ENCODE measurements around the gene GPC5.
"Not testable (repeated sequence)": the region's sequence is repeated elsewhere in the genome, so short reads cannot be mapped to it uniquely, and the experiment has no call there.

GPC5 gene

DNA sequence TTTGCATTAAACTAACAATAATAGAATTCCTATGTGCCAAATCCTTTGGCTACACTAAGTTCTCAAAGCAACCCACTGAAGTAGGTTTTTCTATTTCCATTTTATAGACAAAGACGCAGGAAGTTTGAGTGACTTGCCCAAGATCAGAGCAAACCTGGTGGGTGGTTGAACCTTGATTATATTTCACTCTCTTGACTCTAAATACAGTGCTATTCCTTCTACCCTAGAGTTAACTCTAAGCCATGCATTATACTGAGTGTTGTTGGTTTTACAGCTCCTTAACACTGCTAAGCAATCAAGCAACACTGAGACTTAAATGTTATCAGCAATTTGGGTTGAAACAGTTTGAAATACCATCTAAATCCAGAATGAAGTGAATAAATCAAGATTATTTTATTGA lies 1014.6 kb downstream of the GPC5 start:
- DNase-seq: no peak

- DNase-seq: no peak
These were observed 1015.0 kb downstream of the GPC5 start for GRCh38 chr13:92413452-92413851.

DNA sequence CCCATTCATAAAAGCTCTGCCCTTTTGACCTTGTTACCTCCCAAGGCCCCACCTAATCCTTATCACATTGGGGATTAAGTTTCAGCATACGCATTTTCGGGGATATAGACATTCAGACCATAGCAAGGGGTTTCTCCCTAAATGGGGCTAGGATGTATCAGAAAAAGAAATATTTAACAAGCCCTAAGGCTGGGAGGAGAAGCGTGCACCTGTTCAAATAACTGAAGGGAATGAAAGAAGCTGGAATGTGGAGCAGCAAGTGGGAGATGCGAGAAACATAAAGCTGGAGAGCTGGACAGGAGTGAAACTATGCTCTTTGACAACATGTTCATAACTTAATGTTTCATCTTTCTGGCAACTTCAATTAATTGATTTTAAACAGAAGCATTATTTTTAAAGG lies 1016.4 kb downstream of the GPC5 start:
- DNase-seq: no peak

DNA sequence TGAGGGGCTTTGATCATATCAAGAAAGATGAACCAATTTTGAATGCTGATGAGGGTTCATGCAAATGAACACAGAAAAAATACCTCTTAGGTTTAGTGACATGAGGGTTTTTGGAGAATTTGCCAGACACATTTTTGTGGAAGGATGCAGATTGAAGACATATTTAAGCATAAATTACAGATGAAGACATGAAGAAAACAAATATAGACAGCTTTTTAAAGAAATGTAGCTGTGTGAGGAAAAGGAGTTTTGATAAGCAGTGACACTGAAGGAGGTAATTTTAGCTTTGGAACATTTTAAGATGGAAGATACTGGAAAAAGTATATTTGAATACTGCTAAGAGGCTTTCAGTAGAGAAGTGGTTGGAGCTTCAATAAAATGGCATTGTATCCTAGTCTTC lies 1017.4 kb downstream of the GPC5 start:
- DNase-seq: no peak

DNA sequence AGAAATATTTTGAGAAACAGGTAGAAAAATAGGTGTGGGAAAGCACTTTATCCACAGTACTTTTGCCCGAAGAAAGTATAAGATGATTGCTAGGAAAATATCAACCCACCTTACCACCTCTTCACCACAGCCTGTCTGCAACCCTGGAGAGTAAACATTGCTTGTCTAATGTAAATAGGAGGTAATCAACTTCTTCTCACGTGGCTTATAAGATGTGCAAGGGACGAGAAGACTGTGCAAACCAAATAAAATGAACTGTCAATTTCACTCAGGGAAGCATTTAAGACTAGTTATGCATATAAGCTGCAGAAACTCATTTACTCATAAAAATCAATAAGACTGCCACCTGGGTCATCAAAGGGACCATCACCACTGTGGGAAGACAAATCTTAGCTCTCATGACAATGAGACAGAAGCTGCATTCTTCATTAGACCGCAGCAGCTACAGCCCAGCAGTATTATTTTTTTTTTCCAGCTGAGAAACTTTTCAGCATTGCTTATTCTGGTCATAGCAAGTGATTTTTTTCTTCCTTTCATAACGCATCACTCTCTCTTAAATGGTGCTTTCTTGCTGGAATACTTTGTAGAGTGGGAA lies 1020.5 kb downstream of the GPC5 start:
- no peak for DNase-seq

DNA sequence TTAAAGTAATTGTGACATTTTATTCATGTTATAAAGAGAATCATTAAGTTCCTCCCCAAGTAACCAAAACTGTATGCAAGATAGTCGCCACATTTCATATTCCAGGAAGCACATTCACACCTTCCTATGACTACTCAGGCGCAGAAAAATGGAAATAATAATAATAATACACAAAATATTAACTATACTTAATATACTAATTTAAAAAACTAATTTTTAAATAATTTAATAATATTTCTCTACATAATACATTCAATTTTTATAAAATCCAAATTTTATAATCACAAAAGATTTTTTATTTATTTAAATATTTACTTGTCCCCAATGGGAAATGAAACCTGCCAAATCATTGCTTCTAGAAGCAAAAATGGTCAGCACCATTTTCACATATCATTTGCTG lies 1030.8 kb downstream of the GPC5 start:
- DNase-seq: no peak

GRCh38 chr13:92433386-92433785 lies 1035.0 kb downstream of the GPC5 start:
- DNase-seq: no peak

DNA sequence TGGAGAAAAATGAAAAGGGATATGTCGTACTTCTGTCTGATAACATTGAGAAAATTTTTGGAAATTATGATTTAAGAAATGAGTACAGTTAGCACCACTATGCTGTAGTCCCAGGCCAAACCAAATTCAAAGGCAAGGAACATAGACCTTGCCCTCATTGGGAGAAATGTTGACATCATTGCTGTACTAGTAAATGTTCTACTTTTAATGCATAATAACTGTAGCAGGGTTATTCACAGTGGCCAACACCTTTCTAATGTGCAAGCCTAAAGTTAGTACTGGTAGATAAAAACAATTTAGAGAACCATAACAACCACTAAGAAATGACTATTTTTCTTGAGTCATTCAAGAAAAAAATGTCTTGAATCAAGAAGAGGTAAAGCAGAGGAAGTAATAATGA lies 1035.5 kb downstream of the GPC5 start:
- no peak for DNase-seq

DNA sequence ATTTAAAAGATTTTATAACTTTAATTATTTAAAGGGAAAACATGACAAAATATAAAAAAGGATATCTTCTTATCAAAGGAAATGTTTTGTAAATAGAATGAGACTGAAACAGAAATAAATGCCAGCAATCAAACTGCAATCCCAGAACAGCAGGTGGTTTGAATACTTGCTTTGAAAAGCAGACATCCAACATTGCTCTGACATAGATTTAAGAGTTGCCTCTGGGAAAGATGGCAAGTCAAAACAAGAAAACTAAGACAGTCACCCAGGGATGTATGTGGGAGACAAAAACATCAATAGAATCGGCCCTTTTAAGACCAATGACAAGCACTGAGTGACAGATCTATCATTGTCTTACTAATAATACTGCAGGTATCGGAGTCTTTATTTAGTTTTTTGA lies 1038.5 kb downstream of the GPC5 start:
- DNase-seq: no peak

DNA sequence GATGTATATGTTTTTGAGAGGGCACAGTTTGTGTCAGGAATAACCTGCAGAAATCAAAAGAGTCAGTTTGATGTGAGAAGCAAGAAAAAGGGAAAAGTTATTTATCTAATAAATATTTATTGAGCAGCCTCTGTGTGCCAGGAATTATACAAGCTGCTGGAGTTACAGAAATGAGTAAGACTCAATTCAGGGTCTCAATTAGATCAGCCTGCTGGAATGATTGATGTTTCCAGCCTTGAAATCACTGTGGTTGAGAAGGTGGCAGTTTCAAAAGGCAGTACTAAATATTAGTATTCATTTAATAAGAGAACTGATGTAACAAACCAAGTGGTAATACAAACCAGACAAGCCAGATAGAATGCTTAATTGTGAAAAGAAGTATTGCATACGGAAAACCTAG lies 1045.8 kb downstream of the GPC5 start:
- no peak for DNase-seq

DNA sequence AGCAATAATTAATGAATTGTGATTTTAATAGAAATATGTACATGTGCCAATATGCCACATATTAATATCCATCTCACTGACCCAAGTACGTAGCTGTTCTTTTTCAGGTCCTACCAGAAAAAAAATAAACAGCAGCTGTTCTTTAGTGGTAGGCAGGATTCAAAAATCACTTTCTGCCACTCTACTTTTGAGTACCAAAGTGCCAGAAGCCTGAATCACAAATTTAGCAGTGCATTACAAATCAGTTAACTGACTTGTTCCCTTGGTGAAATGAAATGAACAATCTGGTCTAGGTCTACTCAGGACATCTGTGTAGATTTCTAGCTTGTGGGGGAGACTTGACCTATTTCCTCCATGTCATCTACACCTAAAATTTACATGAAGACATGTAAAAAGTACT lies 1052.6 kb downstream of the GPC5 start:
- no peak for DNase-seq

- DNase-seq: no peak
These were observed 1054.4 kb downstream of the GPC5 start for GRCh38 chr13:92452840-92453239.

GRCh38 chr13:92459306-92459705 lies 1060.9 kb downstream of the GPC5 start:
- no peak for DNase-seq

GRCh38 chr13:92460479-92460878 lies 1062.1 kb downstream of the GPC5 start:
- no peak for DNase-seq

GRCh38 chr13:92461402-92461801 lies 1063.0 kb downstream of the GPC5 start:
- no peak for DNase-seq

DNA sequence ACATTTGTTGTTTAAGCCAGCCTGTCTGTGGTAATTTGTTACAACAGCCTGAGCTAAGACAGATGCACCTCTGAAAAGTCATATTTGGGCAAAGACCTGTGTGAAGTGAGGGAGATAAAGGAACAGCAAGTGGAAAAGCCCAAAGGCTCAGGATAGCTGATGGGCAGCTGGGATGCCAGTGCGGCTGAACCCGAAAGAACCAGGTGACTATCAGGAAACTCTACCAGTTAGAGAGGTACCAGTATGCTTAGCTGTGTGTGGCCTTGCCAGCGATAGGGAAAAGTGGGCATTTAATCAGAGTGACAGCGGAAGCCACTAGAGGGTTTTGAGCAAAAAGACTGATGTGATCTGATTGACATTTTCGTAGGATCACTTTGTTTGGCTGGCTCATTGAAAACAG lies 1063.4 kb downstream of the GPC5 start:
- DNase-seq: no peak

- no peak for DNase-seq
These were observed 1064.7 kb downstream of the GPC5 start for GRCh38 chr13:92463134-92463533.

GRCh38 chr13:92473765-92474475 lies 1075.5 kb downstream of the GPC5 start:
- DNase-seq: no peak

DNA sequence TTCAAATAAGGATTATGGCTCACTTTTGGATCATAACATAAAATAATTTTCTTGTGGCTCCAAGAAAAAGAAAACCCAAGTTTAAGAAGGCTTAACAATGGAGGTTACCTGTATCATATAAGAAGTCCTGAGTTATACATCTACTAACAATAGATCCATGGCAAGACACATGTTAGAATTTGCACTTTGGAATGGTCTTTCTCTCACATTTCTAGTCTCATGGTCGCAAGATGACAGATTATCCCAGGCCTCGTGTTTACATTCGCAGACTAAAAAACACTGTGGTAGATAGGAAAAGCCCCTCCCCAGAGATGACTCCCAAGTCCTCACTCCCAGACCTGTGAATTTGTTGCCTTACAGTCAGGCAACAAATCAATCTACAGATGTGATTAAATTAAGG lies 1082.0 kb downstream of the GPC5 start:
- no peak for DNase-seq

DNA sequence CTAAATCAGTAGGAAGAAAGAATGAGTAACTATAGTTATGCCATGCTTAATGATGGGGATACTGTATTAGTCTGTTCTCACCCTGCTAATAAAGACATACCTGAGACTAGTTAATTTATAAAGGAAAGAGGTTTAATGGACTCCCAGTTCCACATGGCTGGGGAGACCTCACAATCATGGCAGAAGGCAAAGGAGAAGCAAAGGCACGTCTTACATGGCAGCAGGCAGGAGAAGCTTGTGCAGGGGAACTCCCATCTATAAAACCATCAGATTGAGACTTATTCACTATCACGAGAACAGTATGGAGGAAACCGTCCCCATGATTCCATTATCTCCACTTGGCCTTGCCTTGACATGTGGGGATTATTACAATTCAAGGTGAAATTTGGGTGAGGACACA lies 1084.4 kb downstream of the GPC5 start:
- not testable (repeated sequence) for DNase-seq

- no peak for DNase-seq
These were observed 1085.5 kb downstream of the GPC5 start for GRCh38 chr13:92483894-92484293.

DNA sequence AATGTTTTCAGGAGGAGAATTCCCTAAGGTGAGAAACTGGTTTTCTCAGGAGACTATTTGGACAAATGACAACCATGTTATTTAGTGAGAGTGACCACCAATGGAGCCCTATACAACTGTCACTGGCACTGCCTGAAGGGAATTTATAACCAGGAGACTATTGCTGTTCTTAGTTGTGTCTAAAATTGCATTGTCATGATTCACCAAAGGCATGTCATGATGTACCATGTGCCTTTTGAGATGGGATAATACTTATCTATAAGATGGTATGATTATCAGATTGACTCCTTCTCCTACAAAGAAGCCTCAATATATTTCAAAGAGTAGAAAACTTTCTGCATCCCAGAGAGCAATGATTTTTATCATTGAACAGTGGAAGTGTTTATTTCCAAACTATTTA lies 1088.8 kb downstream of the GPC5 start:
- DNase-seq: no peak

DNA sequence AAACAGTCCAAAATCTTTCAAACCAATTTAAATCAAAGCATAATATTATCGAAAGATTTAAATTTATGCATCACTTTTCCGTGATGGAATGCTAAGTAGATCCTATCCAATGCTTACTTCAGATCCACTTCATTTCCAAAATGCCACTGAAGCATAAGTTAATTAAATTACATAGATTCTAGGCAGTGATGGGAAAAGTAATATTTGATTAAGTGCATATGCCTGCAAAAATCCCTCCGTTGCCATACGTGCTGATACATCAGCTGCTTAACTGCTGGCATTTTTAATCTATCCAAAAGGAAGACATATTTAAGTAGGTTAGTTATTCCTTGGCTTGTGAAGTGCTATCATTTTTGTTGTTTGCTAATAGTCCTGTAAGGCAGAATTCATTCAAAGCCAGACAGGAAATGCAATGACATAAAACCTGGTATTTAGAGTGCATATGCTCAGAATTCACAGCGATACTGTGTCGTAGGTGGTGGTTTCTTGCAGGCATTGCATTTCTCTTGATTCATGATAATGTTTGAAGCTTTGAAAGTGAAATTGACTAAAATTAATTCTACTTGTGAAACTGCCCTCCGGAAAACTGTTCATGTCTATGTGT lies 1089.9 kb downstream of the GPC5 start:
- DNase-seq: no peak

DNA sequence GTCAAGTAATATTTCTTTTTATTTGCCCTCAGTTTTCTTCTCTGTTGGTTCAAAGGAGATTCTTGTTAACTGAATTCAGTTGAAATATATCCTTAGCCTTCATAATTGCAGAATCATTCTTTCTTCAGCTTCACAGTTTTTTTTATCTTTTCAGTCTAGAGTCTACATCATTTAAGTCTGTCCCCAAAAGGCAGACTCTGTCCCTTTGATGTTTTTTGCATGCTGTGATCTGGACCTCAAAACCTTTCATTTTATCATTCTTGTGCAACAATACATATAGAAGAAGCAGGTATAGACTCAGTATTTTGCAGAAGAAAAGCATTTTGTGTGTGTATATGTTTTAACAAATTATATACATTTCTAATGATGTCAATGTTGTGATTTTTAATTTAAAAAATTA lies 1093.4 kb downstream of the GPC5 start:
- DNase-seq: no peak

- DNase-seq: no peak
These were observed 1096.5 kb downstream of the GPC5 start for GRCh38 chr13:92494915-92495314.
